SK-N-DZ (cell line): Measurements from ENCODE around the gene PRPF40A.

Experiments
- DNase-seq: peaks from one replicate; pipeline ENCODE4 v3.0.0-alpha.2; 2015; ENCODE audit warnings: low spot score

Gene PRPF40A

DNA sequence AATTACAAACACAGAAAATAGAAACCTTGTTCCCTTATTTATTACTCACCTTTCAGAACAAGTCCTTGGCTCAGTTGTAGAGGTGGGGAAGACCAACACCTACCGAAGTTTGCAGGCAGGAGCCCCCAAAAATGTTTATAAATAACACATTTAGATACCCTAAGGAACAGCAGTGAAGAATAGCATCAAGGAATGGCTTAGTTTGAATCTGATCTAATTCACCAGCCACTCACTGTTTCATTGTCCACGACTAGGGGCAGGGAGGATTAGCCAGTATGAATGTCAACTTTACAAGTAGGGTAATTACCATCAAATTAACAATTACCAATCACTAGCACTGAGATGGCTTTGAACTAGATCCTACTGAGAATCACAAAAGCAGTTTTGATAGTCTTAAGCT lies 65.4 kb downstream of the PRPF40A start:
- DNase-seq, result no peak

DNA sequence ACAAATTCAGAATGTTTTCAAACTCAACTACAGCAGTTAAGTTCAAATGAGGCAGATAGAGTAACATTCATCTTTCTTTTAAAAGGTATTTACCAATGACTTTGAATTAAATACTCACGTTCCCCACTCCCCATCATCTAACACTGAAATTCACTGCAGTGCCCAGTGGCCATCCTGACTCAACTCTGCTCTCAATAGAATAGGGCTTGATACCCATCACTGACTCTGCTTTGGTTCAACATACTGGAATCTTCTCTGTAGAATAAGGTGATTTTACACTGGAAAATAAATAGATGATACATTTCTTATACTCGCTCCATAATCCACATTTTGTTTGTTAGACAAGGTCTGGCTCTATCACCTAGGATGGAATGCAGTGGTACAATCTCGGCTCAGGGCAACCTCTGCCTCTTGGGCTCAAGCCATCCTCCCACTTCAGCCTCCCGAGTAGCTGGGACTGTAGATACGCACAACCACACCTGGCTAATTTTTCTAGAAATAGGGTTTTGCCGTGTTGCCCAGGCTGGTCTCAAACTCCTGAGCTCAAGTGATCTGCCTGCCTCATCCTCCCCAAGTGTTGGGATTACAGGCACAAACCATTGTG lies 66.4 kb downstream of the PRPF40A start:
- DNase-seq, result no peak

DNA sequence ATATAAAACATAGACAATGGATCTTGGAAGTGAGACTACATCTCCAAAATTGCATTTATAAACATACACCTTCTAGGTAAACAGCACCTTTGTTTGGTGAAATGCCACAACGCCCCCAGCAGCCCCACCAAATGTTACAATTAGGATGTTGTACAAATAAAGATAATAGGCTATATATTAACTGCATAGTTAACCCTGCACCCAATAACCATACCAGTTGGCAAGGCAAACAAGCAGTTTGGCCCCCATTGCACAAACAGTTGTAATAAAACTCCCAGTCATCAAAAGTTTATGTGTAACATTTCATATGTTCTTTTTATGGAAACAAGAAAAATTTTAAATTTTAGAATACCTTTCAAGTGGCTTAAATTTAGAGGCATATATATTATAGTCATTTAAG lies 67.3 kb downstream of the PRPF40A start:
- DNase-seq, result no peak

DNA sequence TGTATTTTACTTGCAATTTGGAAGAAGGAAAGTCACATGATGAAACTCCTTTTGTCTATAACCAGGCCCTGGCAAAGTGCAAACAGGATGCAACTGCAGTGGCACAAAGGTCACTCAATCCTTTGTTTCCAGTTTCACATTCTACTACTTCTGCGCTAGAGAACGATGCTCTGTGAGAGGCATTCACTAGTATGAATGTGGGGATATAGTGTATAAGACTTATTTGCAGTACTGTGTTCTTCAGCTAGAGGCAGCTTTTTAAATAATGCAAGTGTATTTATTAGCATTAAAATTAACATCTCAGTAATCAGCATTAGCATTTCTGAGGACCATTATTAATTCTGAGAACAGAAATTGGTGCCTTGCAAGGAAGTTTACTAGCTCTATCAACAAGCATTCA lies 68.9 kb downstream of the PRPF40A start:
- DNase-seq, result no peak

DNA sequence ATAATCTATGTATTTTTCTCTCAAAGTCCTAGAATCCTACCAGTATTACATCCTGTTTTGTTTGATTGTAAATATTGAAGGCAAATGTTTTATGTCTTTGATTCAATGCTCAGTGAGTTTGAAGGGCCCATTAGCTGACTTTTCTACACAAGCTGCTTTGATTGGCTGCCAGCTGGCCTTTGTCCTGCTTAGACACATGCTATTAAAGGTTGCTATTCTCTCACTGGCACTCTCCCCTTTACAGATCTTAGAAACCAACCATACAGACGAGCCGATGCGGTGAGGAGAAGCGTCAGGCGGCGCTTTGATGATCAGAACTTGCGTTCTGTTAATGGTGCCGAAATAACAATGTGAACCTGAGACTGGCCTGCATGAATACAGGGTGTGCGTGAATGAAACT lies 69.7 kb downstream of the PRPF40A start:
- DNase-seq, result no peak

DNA sequence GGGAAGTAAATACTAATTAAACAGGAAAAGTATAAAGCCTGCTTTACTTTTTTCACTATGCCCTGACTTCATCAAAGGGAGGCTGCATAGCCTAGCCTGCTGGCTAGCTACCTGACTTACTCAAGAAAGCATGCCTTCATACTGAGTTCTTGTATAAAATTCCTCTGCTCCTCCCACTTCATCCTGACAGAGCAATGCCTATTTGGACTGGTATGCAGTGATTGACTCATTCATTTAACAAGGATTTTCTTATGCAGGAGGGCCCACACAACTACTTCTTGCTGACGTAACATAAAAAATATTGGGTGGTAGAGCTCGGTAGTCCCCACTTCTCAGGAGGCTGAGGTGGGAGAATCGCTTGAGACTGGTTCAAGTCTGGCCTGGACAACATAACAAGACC lies 70.5 kb downstream of the PRPF40A start:
- DNase-seq, result no peak

DNA sequence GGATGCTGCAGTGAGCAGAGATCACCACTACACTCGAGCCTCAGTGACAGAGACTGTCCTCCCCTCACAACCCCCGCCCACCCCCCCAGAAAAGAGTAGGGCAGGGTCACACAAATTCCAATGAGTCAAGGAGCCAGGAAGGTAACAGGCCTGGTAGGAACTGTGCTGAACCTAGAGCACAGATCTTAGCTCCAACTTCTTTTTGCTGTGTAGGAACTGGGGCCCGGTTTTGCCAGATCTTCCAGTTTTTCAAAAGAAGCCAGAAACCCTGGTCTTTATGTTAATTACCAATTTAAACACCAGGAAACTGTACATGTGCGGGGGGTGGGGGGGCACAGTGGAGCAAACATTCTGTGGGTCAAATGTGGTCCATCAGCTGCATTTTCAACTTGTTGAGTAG lies 71.0 kb downstream of the PRPF40A start:
- DNase-seq, result no peak

DNA sequence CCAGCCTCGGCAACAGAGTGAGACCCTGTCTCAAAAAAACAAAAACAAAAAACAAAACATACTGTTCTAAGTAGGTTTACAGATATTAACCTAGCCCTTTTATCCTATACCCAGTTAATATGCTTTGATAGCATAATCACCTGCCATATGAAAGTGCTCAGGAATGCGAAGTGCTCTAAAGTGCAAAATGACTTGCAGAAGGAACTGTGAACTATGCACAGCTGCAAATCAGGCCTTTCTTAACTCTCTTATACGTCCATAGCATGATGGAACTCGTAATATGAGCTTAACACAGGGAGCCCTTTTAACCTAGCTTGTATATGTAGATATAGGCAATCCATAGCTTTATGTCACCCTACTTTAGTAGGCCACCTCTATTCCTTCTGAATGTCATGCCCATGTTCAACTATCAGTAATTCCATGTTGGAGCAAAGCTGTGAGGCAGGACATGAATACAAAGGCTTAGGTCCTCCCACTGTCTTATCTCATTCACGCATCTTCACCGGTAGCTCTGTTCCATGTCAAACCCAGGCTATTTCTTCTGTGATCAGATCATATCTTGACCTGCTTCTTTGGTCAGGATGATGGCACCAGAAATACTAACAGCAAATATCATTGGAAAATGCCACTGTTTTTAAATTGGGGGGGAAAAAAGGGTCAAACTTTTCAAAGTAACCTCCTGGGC lies 72.9 kb downstream of the PRPF40A start:
- DNase-seq, result peak; percentile 88

DNA sequence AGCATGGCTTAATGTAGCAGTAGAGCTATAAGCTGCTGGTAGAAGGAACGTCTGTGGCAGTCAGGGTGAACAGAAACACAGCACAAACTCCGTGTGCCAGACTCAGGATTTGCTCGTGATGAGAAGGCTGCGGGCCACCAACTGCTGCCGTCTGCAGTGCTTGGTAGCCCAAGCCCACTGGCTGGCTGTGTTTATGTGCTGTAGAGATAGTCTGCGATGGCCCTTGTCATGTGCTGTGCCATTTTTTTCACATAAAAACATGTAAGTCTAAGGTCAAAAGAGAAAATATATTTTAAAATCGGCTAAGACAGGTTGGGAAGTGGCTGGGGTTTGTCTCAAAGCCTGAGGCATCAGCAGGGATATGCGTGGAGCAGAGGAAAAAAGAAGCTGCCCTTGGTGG lies 78.7 kb downstream of the PRPF40A start:
- no peak for DNase-seq

DNA sequence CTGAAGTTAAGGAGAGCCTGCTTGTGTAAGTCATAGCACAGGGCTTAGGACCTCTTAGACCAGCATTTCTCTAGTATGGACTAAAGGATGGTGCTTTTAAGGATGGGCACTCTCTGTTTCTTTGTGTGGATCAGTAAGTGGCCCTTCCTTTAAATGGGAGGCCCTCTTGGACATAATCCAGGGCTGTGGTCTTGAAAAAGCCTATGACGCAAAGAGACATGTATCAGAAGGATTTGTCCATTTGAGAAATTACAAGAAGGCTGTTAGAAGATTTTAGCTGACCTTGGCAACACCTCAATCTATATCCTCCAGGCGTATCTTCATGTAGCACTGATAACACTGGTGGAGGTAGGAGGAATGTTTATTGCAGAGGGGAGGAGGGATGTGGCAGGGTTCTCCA lies 79.2 kb downstream of the PRPF40A start:
- no peak for DNase-seq

DNA sequence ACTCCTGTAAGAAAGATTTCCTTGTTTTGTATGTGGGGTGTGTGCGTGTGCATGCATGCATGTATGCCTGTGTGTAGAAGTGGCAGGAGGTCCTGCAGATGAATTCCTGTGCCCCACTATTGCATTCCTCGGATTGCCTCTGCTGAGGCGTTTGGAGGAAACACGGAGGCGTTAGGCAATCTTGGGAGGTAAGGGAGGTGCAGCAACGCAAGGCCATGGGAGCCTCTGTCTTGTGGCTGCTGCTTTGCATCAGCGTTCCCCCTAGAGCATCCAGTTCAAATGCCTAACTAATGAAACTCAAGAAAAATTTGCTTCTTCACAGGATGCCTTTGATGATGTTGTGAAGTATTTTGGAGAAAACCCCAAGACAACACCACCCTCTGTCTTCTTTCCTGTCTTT lies 80.0 kb downstream of the PRPF40A start:
- DNase-seq, result no peak

DNA sequence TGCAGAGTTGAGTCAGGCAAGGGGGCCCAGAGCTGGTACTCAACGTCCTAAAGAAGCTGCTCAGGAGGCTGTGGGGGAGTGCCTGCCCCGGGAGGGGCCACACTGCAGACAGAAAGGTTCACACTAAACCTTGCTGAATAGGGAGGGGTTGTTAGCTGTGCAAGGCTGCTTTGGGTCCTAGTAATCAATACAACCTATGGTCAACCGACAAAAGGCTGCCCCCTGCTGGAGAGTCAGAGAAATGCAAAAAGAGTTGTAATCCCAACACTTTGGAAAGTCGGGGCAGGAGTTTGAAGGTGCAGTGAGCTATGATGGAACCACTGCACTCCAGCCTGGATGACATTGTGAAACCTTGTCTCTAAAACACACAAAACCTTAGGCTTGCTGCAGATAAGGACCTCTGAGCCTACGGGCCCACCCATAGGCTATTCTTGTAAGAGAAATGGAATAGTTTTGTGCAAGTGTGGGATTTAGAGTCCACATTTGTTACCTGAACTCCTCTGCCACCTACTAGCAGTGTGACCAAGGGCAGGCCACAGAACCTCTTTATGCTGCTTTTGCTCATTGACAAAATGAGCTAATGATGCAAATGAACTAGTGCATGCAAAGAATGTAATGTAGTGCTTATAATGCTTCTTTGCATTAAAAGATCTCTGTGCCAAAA lies 81.5 kb downstream of the PRPF40A start:
- DNase-seq, result peak; percentile 57

DNA sequence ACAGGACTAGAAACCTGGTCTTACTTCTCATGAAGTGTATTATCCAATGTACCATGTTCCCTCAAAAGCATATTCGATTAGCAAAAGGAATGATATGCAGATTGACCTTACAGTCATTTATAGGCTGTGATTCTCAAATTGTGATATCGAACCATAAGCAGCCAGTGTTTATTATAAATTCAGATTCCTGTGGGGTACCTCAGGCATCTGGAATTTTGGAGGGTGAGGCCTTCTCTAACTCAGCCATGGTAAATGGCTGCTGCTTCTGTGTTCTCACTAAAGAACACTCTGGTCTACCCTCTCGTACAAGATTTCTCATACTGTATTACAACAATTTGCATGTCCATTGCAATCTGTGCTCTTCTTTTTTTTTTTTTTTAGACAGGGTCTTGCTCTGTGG lies 84.5 kb downstream of the PRPF40A start:
- no peak for DNase-seq

DNA sequence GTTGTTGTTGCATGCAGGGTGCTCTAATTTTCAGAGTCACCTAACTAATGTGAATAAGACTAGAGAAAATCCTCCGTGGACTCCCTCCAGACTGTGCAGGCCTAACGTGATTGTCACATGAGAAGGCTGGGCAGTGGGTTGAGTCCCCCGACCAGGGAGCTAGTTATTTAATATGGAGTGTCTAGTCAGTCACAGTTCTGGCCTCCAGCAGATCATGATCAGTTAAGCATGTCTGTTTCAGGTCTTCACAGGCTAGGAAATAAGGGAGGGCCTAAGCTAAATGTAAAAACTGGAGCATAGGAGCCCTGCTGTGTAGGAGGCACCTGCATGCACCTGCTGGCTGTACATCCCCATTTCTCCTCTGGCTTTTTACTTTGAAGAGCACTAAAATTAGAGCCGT lies 86.8 kb downstream of the PRPF40A start:
- no peak for DNase-seq

DNA sequence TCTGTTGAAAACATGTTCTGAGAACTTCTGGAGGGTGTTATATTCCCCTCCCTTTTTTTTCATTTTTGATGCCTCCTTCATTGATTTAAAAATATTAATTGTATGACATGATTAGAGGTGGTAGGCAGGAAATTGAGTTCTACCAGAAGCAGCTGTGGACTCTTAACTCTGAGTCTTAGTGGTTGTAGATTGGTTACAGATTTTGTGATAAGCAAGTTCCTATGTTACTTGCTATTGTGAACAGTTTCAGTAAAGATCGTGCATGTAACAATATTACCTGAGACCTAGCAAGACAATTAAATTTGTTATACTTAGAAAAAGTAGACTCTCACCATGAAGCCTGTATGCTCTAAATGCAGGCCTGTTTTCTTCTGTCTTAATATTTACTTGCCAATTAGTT lies 88.1 kb downstream of the PRPF40A start:
- DNase-seq, result no peak

DNA sequence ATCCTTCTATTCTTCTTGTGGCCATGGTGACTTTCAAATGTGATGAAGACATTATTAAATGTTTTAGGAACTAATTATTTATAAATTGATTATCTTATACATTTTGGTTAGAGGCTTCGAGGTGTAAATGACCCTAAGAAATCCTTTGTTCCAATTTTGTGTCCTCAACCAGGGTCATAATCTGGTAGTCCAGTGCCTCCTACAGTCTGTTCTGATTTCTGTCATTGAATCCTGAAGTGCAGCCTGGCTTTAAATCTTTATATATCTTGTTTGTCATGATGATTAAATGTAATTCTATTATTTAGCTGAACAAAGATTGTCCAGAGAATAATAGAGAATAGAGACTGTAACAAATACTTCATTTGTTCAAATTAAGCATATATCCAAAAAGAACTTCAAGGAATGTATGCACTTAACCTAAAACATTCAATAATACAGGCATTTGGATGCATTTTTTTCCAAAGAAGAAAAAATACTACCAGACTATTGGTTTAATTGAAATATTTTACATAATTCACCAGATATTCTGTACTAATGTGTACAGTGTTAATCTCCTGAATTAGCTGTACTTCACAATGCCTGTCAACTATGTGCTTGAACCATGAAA lies 89.8 kb downstream of the PRPF40A start:
- no peak for DNase-seq

DNA sequence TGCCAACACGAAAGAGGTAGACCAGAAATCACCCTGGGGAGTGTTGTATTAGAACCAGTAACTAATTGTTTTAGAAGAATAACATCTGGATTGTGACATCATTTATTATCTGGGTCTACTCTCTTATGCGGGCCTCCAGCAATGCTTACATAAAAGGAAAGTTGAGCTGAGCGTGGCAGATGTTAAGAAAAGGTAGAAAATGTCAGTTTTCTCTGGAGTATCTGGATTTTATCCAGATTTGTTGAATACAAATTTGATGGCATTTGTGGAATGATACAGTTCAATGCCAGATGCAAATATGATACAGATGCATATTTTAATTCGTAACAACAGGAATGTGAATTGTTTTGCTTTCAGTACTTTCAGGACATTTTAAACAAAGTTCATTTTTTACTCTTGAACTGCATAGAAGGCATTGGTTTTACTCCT lies 90.3 kb downstream of the PRPF40A start:
- DNase-seq, result no peak

DNA sequence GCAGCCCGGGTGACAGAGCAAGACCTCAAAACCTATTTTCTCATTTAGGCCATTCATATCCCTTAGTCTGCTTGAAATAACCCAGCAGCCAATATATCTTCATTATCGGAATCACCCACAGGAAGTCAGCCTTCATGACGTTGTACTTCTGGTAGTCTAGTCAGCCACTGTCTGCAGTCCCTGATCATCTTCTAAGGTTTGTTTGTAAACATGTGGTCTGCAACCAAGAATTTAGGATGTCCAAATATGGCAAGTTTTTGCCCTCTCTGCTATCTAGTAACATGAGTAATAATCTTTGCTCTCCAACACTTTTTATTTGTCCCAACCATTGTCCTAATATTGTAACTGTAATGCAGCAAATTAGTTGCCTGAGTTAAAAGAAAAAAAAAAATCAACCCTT lies 92.5 kb downstream of the PRPF40A start:
- DNase-seq, result no peak

DNA sequence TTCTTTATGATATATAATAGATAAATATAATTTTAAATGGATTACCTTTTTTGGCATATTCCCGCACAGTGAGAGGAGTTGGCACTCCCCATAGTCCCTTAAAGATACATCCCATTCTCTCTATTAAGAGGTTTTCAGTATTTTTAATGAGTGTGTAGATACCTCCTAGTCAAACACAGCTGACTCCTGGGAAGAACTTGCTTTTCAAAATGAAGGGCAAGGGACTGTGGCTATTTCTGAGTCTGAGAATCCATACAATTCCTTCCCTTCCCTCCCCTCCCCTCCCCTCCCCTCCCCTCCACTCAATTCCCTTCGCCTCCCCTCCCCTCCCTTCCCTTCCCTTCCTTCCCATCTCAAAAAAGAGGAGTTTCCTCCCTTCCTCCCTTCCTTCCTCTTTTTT lies 93.5 kb downstream of the PRPF40A start:
- DNase-seq, result no peak

DNA sequence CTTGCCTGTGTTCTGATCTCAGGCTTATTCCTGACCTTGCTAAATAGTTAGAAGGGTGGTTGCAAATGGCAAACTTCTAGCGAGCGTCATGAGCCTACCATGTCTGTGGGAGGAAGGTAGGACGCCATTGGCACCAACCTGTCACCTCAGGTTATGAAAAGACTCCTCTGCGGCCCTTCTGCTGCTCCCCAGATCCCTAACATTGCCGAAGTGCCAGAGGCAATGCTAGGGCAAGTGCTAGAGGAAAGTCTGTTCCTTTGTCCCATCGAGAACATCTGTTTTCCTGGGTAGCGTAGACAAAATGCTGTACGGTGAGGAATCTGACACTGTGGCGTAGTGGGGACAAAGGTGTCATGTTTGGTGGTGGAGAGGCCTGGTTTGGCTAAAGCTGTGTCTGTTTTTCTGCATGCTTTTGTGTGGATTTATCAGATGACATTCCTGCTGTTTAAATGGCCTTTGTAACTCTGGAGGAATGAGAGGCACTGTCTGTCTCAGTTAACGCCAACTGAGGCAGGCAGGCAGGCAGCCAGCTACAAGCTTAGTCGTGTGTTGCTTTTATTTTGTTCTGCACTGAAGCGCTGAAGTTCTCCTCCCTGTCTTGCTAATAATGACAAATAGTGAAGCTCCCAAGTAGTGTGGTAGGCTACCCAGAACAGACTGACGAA lies 94.1 kb downstream of the PRPF40A start:
- no peak for DNase-seq

DNA sequence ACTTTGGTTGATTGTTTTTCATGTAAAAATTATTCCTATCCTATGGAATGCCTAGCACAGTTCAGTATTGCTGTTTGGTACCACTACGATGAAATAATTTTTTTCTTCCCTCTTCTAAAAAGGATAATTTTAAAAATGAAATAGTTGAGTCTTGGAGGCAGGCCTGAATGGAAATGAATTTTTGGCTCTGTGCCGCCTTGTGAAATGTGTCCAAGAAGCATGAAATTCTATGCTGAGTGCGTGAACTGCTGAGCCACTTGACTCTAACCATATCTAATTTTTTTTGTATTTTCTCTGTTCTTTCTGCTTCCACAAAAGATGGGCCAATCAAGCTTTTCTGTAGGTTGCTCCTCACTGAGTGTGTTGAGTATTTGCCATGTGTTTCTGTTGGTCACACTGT lies 95.0 kb downstream of the PRPF40A start:
- DNase-seq, result no peak

DNA sequence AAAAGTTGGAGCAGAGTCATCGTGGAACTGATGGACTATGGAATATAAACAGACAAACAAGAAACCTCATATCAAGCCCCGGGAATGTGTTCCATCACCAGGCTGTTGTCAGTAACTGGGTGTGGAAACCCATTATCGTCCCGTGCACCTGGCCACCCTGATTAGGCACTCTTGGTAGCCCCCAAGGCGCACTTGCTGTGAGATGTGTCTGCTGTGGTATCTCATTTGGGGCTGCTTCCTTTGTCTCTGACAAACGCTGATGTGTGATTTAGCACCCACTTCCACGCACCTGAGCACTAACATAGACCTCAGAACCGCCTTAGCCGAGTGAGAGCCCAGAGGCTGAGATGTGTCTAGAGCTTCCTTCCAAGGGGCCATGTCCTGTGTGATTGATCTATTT lies 96.3 kb downstream of the PRPF40A start:
- no peak for DNase-seq
